Measurements from ENCODE around the gene AGAP1.

AGAP1 gene

DNA sequence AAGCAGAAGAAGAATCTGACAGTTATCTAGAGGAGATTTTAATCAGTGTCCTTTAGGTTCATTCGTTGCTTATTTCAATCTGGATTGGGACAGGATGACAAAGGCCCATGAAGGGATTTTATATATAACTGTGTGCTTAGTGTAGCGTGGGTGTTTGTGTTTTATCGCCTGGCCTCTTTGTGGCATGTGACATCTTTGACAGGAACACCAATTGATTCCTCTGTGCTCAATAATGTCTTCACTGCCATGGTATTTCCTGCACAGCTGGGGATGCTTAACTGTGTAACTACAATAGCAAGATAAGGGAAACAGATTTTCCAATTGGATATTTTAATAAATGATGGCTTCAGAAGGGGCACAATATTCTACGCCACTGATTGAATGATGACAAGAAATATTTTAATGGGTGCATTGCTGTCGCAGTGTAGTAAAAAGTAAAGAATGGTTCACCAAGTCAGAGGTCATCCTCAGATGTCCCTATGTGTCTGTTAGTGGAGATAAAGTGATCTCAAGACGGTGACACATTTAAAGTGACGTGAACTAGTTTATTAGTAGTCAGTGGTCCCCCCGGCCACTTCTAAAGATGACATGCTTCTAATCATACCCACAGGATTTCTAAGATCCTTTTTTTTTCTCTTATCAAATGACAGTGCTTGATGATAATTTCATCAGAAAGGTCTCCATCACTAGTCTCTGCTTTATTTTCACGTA lies 160.4 kb downstream of the AGAP1 start:
- Histone ChIP-seq H3F3A (ENCODE audit: control insufficient read depth, insufficient read depth) (no peaks in the 10 kb centered on the region), H3K4me3 (ENCODE audit: low read length) (no peak overlapping the region), H3K9me2 (replicated peaks; ENCODE audit: control insufficient read depth, low read length) (no peaks in the 10 kb centered on the region), H3K36me3 (ENCODE audit: control insufficient read depth, low read length) (no peaks in the 10 kb centered on the region), H3K4me1 (ENCODE audit: control insufficient read depth, low read length) (no peaks in the 10 kb centered on the region), H3K79me2 (ENCODE audit: control insufficient read depth, low read length) (no peaks in the 10 kb centered on the region), H3K9me3 (ENCODE audit: control insufficient read depth, insufficient read depth, low read length) (no peaks in the 10 kb centered on the region), H3K27me3 (ENCODE audit: control insufficient read depth, low read length) (peaks cover 13% of the 10 kb centered on the region; the same call in 1 of the 2 replicates), H4K20me1 (ENCODE audit: control insufficient read depth, insufficient read depth, low read depth, low read length) (no peaks in the 10 kb centered on the region), H3K27ac (ENCODE audit: low read depth, low read length) (no peak overlapping the region), H3K4me2 (ENCODE audit: low read length) (no peak overlapping the region)
- TF ChIP-seq CTCF (IDR thresholded peaks at IDR 0.05; ENCODE audit: low read depth, low read length, poor library complexity, severe bottlenecking) (no peak), EZH2phosphoT487 (IDR thresholded peaks at IDR 0.05; ENCODE audit: borderline replicate concordance, low read length) (no peak)

DNA sequence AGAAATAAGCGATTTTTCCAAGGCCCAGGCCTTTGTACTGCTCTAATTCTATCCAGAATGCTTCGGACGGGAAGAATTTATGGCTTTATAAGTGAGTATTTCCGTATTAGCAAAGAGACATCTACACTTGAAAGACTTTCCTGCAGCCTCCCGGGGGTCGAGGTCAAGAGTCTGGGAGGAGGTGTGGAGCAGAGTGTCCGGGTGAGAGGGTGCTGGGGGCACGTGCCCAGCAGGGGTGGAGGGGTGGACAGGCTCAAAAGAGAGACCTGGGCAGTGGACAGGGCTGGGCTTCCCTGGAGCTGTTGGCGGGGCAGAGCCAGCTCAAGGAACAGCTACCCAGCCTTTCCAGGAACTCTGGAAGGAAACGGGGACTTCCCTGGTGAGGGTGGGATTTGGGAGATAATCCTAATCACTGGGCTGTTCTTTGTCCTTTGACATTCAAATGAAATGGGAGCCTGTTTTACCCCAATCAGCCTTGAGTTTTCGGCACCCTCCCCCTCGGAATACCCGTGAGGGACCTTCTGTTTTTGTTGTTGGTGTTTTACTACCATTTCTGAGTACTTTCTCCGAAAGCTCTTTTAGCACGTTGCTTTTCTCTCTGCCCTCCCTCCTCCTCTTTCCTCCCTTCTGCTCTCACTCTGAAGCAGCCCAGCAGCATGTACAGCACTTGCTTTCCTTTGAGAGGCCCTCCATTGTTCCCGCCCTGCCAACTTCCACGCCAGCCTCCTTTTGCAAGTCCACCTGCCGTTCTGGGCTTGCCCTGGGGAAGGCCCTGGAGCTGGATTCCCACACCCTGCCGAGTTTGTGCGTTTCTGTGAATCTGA lies 164.7 kb downstream of the AGAP1 start:
- no peaks in the 10 kb centered on the region for H3F3A ChIP-seq (ENCODE audit: control insufficient read depth, insufficient read depth)
- no peak for TF ChIP-seq CTCF (IDR thresholded peaks at IDR 0.05; ENCODE audit: low read depth, low read length, poor library complexity, severe bottlenecking)
- no peak for TF ChIP-seq EZH2phosphoT487 (IDR thresholded peaks at IDR 0.05; ENCODE audit: borderline replicate concordance, low read length)
- no peaks in the 10 kb centered on the region for H3K4me1 ChIP-seq (ENCODE audit: control insufficient read depth, low read length)
- no peaks in the 10 kb centered on the region for H3K9me2 ChIP-seq (replicated peaks; ENCODE audit: control insufficient read depth, low read length)
- peaks cover 14% of the 10 kb centered on the region; the same call in 1 of the 2 replicates for H3K27me3 ChIP-seq (ENCODE audit: control insufficient read depth, low read length)
- no peaks in the 10 kb centered on the region for H3K9me3 ChIP-seq (ENCODE audit: control insufficient read depth, insufficient read depth, low read length)
- H3K4me2 ChIP-seq (ENCODE audit: low read length): no peak overlapping the region
- no peaks in the 10 kb centered on the region for H3K36me3 ChIP-seq (ENCODE audit: control insufficient read depth, low read length)
- no peak overlapping the region for H3K4me3 ChIP-seq (ENCODE audit: low read length)
- no peak overlapping the region for H3K27ac ChIP-seq (ENCODE audit: low read depth, low read length)
- no peaks in the 10 kb centered on the region for H4K20me1 ChIP-seq (ENCODE audit: control insufficient read depth, insufficient read depth, low read depth, low read length)
- no peaks in the 10 kb centered on the region for H3K79me2 ChIP-seq (ENCODE audit: control insufficient read depth, low read length)

GRCh38 chr2:235659767-235660322 lies 166.0 kb downstream of the AGAP1 start:
- Histone ChIP-seq H3K27me3 (ENCODE audit: control insufficient read depth, low read length) (peaks cover 14% of the 10 kb centered on the region; the same call in 1 of the 2 replicates), H3K4me1 (ENCODE audit: control insufficient read depth, low read length) (no peaks in the 10 kb centered on the region), H3K9me2 (replicated peaks; ENCODE audit: control insufficient read depth, low read length) (no peaks in the 10 kb centered on the region), H3K27ac (ENCODE audit: low read depth, low read length) (no peak overlapping the region), H3F3A (ENCODE audit: control insufficient read depth, insufficient read depth) (no peaks in the 10 kb centered on the region), H3K9me3 (ENCODE audit: control insufficient read depth, insufficient read depth, low read length) (no peaks in the 10 kb centered on the region), H3K36me3 (ENCODE audit: control insufficient read depth, low read length) (no peaks in the 10 kb centered on the region), H3K79me2 (ENCODE audit: control insufficient read depth, low read length) (no peaks in the 10 kb centered on the region), H4K20me1 (ENCODE audit: control insufficient read depth, insufficient read depth, low read depth, low read length) (no peaks in the 10 kb centered on the region), H3K4me2 (ENCODE audit: low read length) (no peak overlapping the region), H3K4me3 (ENCODE audit: low read length) (no peak overlapping the region)
- TF ChIP-seq CTCF (IDR thresholded peaks at IDR 0.05; ENCODE audit: low read depth, low read length, poor library complexity, severe bottlenecking): no peak
- TF ChIP-seq EZH2phosphoT487 (IDR thresholded peaks at IDR 0.05; ENCODE audit: borderline replicate concordance, low read length): no peak

Measured in DOHH2 (cell line).